HG03060 (cell line): ENCODE data around the gene FBRSL1.
A peak's percentile ranks its signal among the peaks of the same experiment; 100 is the strongest.

Experiments
- ATAC-seq: cut with Tn5 transposase; IDR thresholded peaks from one replicate; pipeline ENCODE4 v1.9.1; 2021; ENCODE audit warnings: low read depth, moderate number of reproducible peaks; ENCODE audit not compliant: unreplicated experiment

FBRSL1 gene

GRCh38 chr12:132482771-132483170 is 7.2 kb upstream of the FBRSL1 start:
- ATAC-seq, result no peak

GRCh38 chr12:132483208-132483607 is 6.7 kb upstream of the FBRSL1 start:
- ATAC-seq, result no peak

- ATAC-seq, result no peak
These were observed 6.3 kb upstream of the FBRSL1 start for GRCh38 chr12:132483612-132484011.

- no peak for ATAC-seq
These were observed 5.6 kb upstream of the FBRSL1 start for GRCh38 chr12:132484183-132484890.

GRCh38 chr12:132484891-132485441 is 5.0 kb upstream of the FBRSL1 start:
- ATAC-seq, result no peak

- no peak for ATAC-seq
These were observed 4.3 kb upstream of the FBRSL1 start for GRCh38 chr12:132485619-132486018.

GRCh38 chr12:132486168-132486567 is 3.8 kb upstream of the FBRSL1 start:
- ATAC-seq, result no peak

- no peak for ATAC-seq
These were observed 3.4 kb upstream of the FBRSL1 start for GRCh38 chr12:132486576-132486975.

GRCh38 chr12:132487311-132487741 is 2.6 kb upstream of the FBRSL1 start:
- ATAC-seq, result no peak

GRCh38 chr12:132488127-132489077 is 1.5 kb upstream of the FBRSL1 start:
- ATAC-seq, result no peak

GRCh38 chr12:132489078-132489601 is 811 bp upstream of the FBRSL1 start:
- ATAC-seq, result no peak

- ATAC-seq, result no peak
These were observed 629 bp downstream of the FBRSL1 start for GRCh38 chr12:132490422-132491137.

GRCh38 chr12:132491138-132491663 is 1.2 kb downstream of the FBRSL1 start:
- no peak for ATAC-seq

GRCh38 chr12:132491761-132492378 is 1.9 kb downstream of the FBRSL1 start:
- no peak for ATAC-seq

GRCh38 chr12:132492522-132492921 is 2.6 kb downstream of the FBRSL1 start:
- peak; percentile 35 for ATAC-seq

GRCh38 chr12:132492951-132493350 is 3.0 kb downstream of the FBRSL1 start:
- ATAC-seq, result no peak

- ATAC-seq, result no peak
These were observed 3.7 kb downstream of the FBRSL1 start for GRCh38 chr12:132493482-132494178.

- no peak for ATAC-seq
These were observed 4.6 kb downstream of the FBRSL1 start for GRCh38 chr12:132494294-132495164.
